ENCODE results near the gene CIAO2B.
"Not testable (repeated sequence)": the region's sequence is repeated elsewhere in the genome, so short reads cannot be mapped to it uniquely, and the experiment has no call there.

CIAO2B gene

GRCh38 chr16:66899310-66899944, 34.8 kb downstream of the CIAO2B start:
- ATAC-seq: peak; percentile 3; the same call in 2 of the 3 replicates
- TF ChIP-seq TOX (CRISPR knock-in tag; IDR thresholded peaks at IDR 0.05; ENCODE audit: borderline replicate concordance) (no peak), RARB (CRISPR knock-in tag; IDR thresholded peaks at IDR 0.05) (no peak), ZC3H10 (CRISPR knock-in tag; IDR thresholded peaks at IDR 0.05) (no peak)

GRCh38 chr16:66898933-66899309, 35.3 kb downstream of the CIAO2B start:
- no peak for TF ChIP-seq BACH2 (CRISPR knock-in tag; IDR thresholded peaks at IDR 0.05; ENCODE audit: borderline replicate concordance)
- TF ChIP-seq ZFP30 (CRISPR knock-in tag; IDR thresholded peaks at IDR 0.05): no peak
- no peak for TF ChIP-seq CREB5 (CRISPR knock-in tag; IDR thresholded peaks at IDR 0.05; ENCODE audit: low read depth)
- no peak for TF ChIP-seq TSHZ2 (CRISPR knock-in tag; IDR thresholded peaks at IDR 0.05)
- TF ChIP-seq GLIS3 (CRISPR knock-in tag; IDR thresholded peaks at IDR 0.05): no peak
- TF ChIP-seq PPARA (CRISPR knock-in tag; IDR thresholded peaks at IDR 0.05; ENCODE audit: borderline replicate concordance): no peak
- no peak for TF ChIP-seq RARB (CRISPR knock-in tag; IDR thresholded peaks at IDR 0.05)
- no peak for TF ChIP-seq CSRNP3 (CRISPR knock-in tag; IDR thresholded peaks at IDR 0.05)
- TF ChIP-seq ZNF565 (CRISPR knock-in tag; conservative IDR thresholded peaks at IDR 0.05; ENCODE audit: low read depth): no peak
- no peak for TF ChIP-seq ESRRG (CRISPR knock-in tag; IDR thresholded peaks at IDR 0.05)
- TF ChIP-seq TOX (CRISPR knock-in tag; IDR thresholded peaks at IDR 0.05; ENCODE audit: borderline replicate concordance): no peak
- no peak for TF ChIP-seq OSR1 (CRISPR knock-in tag; IDR thresholded peaks at IDR 0.05)
- no peak for TF ChIP-seq PATZ1 (CRISPR knock-in tag; IDR thresholded peaks at IDR 0.05; ENCODE audit: borderline replicate concordance)
- TF ChIP-seq ZFP3 (CRISPR knock-in tag; IDR thresholded peaks at IDR 0.05): no peak
- TF ChIP-seq CSDC2 (CRISPR knock-in tag; IDR thresholded peaks at IDR 0.05): no peak
- no peak for TF ChIP-seq ZNF70 (CRISPR knock-in tag; IDR thresholded peaks at IDR 0.05)
- no peak for TF ChIP-seq TCF4 (CRISPR knock-in tag; IDR thresholded peaks at IDR 0.05; ENCODE audit: borderline replicate concordance)

GRCh38 chr16:66898207-66898606, 36.0 kb downstream of the CIAO2B start:
- TF ChIP-seq RARB (CRISPR knock-in tag; IDR thresholded peaks at IDR 0.05) (no peak), TSHZ2 (CRISPR knock-in tag; IDR thresholded peaks at IDR 0.05) (no peak), ZFP30 (CRISPR knock-in tag; IDR thresholded peaks at IDR 0.05) (no peak), GLIS3 (CRISPR knock-in tag; IDR thresholded peaks at IDR 0.05) (no peak), ARNTL (CRISPR knock-in tag; IDR thresholded peaks at IDR 0.05; ENCODE audit: borderline replicate concordance, low read depth) (no peak)
- ATAC-seq: peak; percentile 14; the same call in 1 of the 3 replicates

More at GRCh38 chr16:66898933-66899309, 35.3 kb downstream of the CIAO2B start:
- no peak for ATAC-seq

- not testable (repeated sequence) for ATAC-seq
Observed at GRCh38 chr16:66896682-66897081, 37.5 kb downstream of the CIAO2B start.
